Activated CD8-positive, alpha-beta T cell treated with anti-CD3 and anti-CD28 coated beads for 36 hours (primary cell): ENCODE results near the gene IRAG1. TPM values are rescaled to one million over a fixed set of nuclear protein-coding genes. Genes with fewer than 3 reads are reported as not detected.

ENCODE experiments used
- ATAC-seq: fragments of 200-7000 bp; cut with Tn5 transposase; one replicate; pipeline ENCODE4 v1.10.0; 2021; ENCODE audit warnings: mild to moderate bottlenecking, moderate library complexity
- CTCF ChIA-PET: fragments of 350-600 bp; sonication (Branson Sonifier 250); formaldehyde crosslinking; loops from one replicate; lab custom pipeline; 2021; ENCODE audit warnings: antibody characterized with exemption; lab: Charles Lee
- POLR2A ChIA-PET: fragments of 350-600 bp; sonication (Branson Sonifier 250); formaldehyde crosslinking; loops from one replicate; lab custom pipeline; 2021; ENCODE audit warnings: antibody characterized with exemption; lab: Charles Lee
- DNase-seq: peaks from one replicate; pipeline ENCODE4 v3.0.0-alpha.2; 2020
- H3K27ac Mint-ChIP-seq: one replicate; pipeline ENCODE4 v1.8.0; 2021; ENCODE audit warnings: mild to moderate bottlenecking, mixed read lengths
- H3K27me3 Mint-ChIP-seq: one replicate; pipeline ENCODE4 v1.8.0; 2021; ENCODE audit warnings: mixed read lengths
- H3K36me3 Mint-ChIP-seq: one replicate; pipeline ENCODE4 v1.8.0; 2021; ENCODE audit warnings: low read depth, mixed read lengths
- H3K4me1 Mint-ChIP-seq: one replicate; pipeline ENCODE4 v1.8.0; 2021; ENCODE audit warnings: low read depth, mixed read lengths
- H3K4me3 Mint-ChIP-seq: one replicate; pipeline ENCODE4 v1.8.0; 2021; ENCODE audit warnings: mild to moderate bottlenecking, moderate library complexity, mixed read lengths
- H3K9me3 Mint-ChIP-seq: one replicate; pipeline ENCODE4 v1.8.0; 2021; ENCODE audit warnings: mixed read lengths
- CTCF ChIP-seq: fragments of 200-600 bp; IDR thresholded peaks from one replicate; pipeline ENCODE4 v1.8.0; 2022; ENCODE audit warnings: antibody characterized with exemption, mild to moderate bottlenecking
- intact Hi-C: fragments of 100-400 bp; cut with micrococcal nuclease; formaldehyde crosslinking; loops from one replicate; pipeline ENCODE4 v1.10.0; 2022
- total RNA-seq, 2 experiments: library from RNA; stranded (reverse); gene quantifications; one replicate each; pipeline ENCODE4 v1.2.3, GENCODE V29; 2021

IRAG1 gene
- total RNA-seq, 2 experiments from 2014 or later, result not detected

GRCh38 chr11:10730151-10730550 is 36.6 kb upstream of the IRAG1 start:
- ATAC-seq (no peak), DNase-seq (no peak)
- no peak for TF ChIP-seq CTCF
- H3K27ac Mint-ChIP-seq, result no peak overlapping the region
- H3K36me3 Mint-ChIP-seq, result no peaks in the 10 kb centered on the region
- H3K27me3 Mint-ChIP-seq, result peaks cover 11% of the 10 kb centered on the region
- CTCF ChIA-PET, result interaction anchor here (1.5 kb wide), 1 partner anchor 324 kb away, joined by 3 read pairs; no protein-coding TSS in a partner anchor
- H3K4me3 Mint-ChIP-seq, result no peak overlapping the region
- POLR2A ChIA-PET, result interaction anchor here (0.8 kb wide), 1 partner anchor 189 kb away, joined by 3 read pairs; the partner anchor contains the start of gene RNF141
- intact Hi-C loops, result loop anchor here (10.0 kb wide), 2 partner anchors 75 to 205 kb away; no protein-coding TSS in a partner anchor
- peaks cover 8% of the 10 kb centered on the region for H3K9me3 Mint-ChIP-seq
- peaks cover 17% of the 10 kb centered on the region for H3K4me1 Mint-ChIP-seq

- no peak for ATAC-seq
- H3K27me3 Mint-ChIP-seq, result peaks cover 15% of the 10 kb centered on the region
Measured at GRCh38 chr11:10728789-10729472, 35.4 kb upstream of the IRAG1 start.

GRCh38 chr11:10728154-10728553 is 34.6 kb upstream of the IRAG1 start:
- POLR2A ChIA-PET, result interaction anchor here (1.2 kb wide), 1 partner anchor 286 kb away, joined by 5 read pairs; no protein-coding TSS in a partner anchor
- intact Hi-C loops, result no loop called here
- H3K4me3 Mint-ChIP-seq, result no peak overlapping the region

More at GRCh38 chr11:10728789-10729472, 35.4 kb upstream of the IRAG1 start:
- Mint-ChIP-seq H3K9me3 (peaks cover 8% of the 10 kb centered on the region), H3K4me3 (no peak overlapping the region), H3K4me1 (peaks cover 18% of the 10 kb centered on the region), H3K36me3 (no peaks in the 10 kb centered on the region), H3K27ac (no peak overlapping the region)
- ChIA-PET CTCF (interaction anchor here (1.1 kb wide), 1 partner anchor 76 kb away, joined by 4 read pairs; no protein-coding TSS in a partner anchor), POLR2A (no interaction called here)
- intact Hi-C loops, result no loop called here
- no peak for TF ChIP-seq CTCF
- no peak for DNase-seq

GRCh38 chr11:10727146-10727851 is 33.7 kb upstream of the IRAG1 start:
- intact Hi-C loops, result no loop called here
- Mint-ChIP-seq H3K27me3 (peaks cover 17% of the 10 kb centered on the region), H3K27ac (no peak overlapping the region), H3K4me3 (no peak overlapping the region), H3K4me1 (peaks cover 18% of the 10 kb centered on the region), H3K9me3 (peaks cover 8% of the 10 kb centered on the region), H3K36me3 (no peaks in the 10 kb centered on the region)
- TF ChIP-seq CTCF, result no peak
- ChIA-PET POLR2A (interaction anchor here (1.2 kb wide), 1 partner anchor 285 kb away, joined by 5 read pairs; no protein-coding TSS in a partner anchor), CTCF (interaction anchor here (0.7 to 1.5 kb wide), 5 partner anchors 14 to 321 kb away, joined by 3 to 5 read pairs (median 4); partner anchors contain the start of gene RNF141)
- ATAC-seq (no peak), DNase-seq (no peak)

More at GRCh38 chr11:10728154-10728553, 34.6 kb upstream of the IRAG1 start:
- CTCF ChIA-PET, result interaction anchor here (1.1 to 1.3 kb wide), 3 partner anchors 14 to 75 kb away, joined by 4 to 5 read pairs (median 4); no protein-coding TSS in a partner anchor
- H3K27me3 Mint-ChIP-seq, result peaks cover 17% of the 10 kb centered on the region
- peaks cover 8% of the 10 kb centered on the region for H3K9me3 Mint-ChIP-seq
- ATAC-seq (no peak), DNase-seq (no peak)
- H3K27ac Mint-ChIP-seq, result no peak overlapping the region
- H3K4me1 Mint-ChIP-seq, result peaks cover 18% of the 10 kb centered on the region
- no peaks in the 10 kb centered on the region for H3K36me3 Mint-ChIP-seq
- TF ChIP-seq CTCF, result no peak
